ENCODE measurements around the gene AMN1.
"Not testable (repeated sequence)": the region's sequence is repeated elsewhere in the genome, so short reads cannot be mapped to it uniquely, and the experiment has no call there.

AMN1 gene

GRCh38 chr12:31682136-31682962 is 46.5 kb downstream of the AMN1 start:
- DNase-seq (ENCODE audit: low read depth), result peak; percentile 87

GRCh38 chr12:31672521-31672920 is 56.3 kb downstream of the AMN1 start:
- no peak for DNase-seq (ENCODE audit: low read depth)

GRCh38 chr12:31669582-31669981 is 59.2 kb downstream of the AMN1 start:
- DNase-seq (ENCODE audit: low read depth), result not testable (repeated sequence)

GRCh38 chr12:31669020-31669419 is 59.8 kb downstream of the AMN1 start:
- DNase-seq (ENCODE audit: low read depth), result no peak

GRCh38 chr12:31664038-31664437 is 64.8 kb downstream of the AMN1 start:
- DNase-seq (ENCODE audit: low read depth), result no peak

GRCh38 chr12:31663576-31663975 is 65.2 kb downstream of the AMN1 start:
- DNase-seq (ENCODE audit: low read depth), result no peak

GRCh38 chr12:31662176-31662849 is 66.5 kb downstream of the AMN1 start:
- DNase-seq (ENCODE audit: low read depth), result no peak

GRCh38 chr12:31659087-31659942 is 69.5 kb downstream of the AMN1 start, which contains the start of gene ETFBKMT:
Gene ETFBKMT (plus strand): TSS chr12:31659688. CDS start chr12:31661954, 2,266 bp downstream.
- peak; percentile 96 for DNase-seq (ENCODE audit: low read depth)

GRCh38 chr12:31658471-31659086 is 70.2 kb downstream of the AMN1 start:
- no peak for DNase-seq (ENCODE audit: low read depth)

- no peak for DNase-seq (ENCODE audit: low read depth)
These were observed 73.0 kb downstream of the AMN1 start for GRCh38 chr12:31655792-31656191.

GRCh38 chr12:31655208-31655607 is 73.6 kb downstream of the AMN1 start:
- DNase-seq (ENCODE audit: low read depth), result no peak

GRCh38 chr12:31651893-31652521 is 76.8 kb downstream of the AMN1 start:
- DNase-seq (ENCODE audit: low read depth), result no peak

GRCh38 chr12:31650918-31651317 is 77.9 kb downstream of the AMN1 start:
- DNase-seq (ENCODE audit: low read depth), result no peak

GRCh38 chr12:31647086-31647491 is 81.7 kb downstream of the AMN1 start:
- peak; percentile 72 for DNase-seq (ENCODE audit: low read depth)

- no peak for DNase-seq (ENCODE audit: low read depth)
These were observed 82.9 kb downstream of the AMN1 start for GRCh38 chr12:31645924-31646323.

- DNase-seq (ENCODE audit: low read depth), result no peak
These were observed 84.3 kb downstream of the AMN1 start for GRCh38 chr12:31644536-31644935.

GRCh38 chr12:31641509-31642090 is 87.2 kb downstream of the AMN1 start:
- no peak for DNase-seq (ENCODE audit: low read depth)

GRCh38 chr12:31634620-31635019 is 94.2 kb downstream of the AMN1 start:
- DNase-seq (ENCODE audit: low read depth), result no peak

- no peak for DNase-seq (ENCODE audit: low read depth)
These were observed 95.4 kb downstream of the AMN1 start for GRCh38 chr12:31633464-31633863.

- DNase-seq (ENCODE audit: low read depth), result no peak
These were observed 97.0 kb downstream of the AMN1 start for GRCh38 chr12:31631809-31632208.
